Right ventricle myocardium superior (tissue), 1 donor: Measurements from ENCODE around the gene DPM2. TPM values are rescaled to one million over a fixed set of nuclear protein-coding genes. Genes with fewer than 3 reads are reported as not detected.

Source experiments
- ATAC-seq: fragments of 200-7000 bp; cut with Tn5 transposase; one replicate; pipeline ENCODE4 v1.9.1; 2020; ENCODE audit warnings: mild to moderate bottlenecking; ENCODE audit not compliant: poor library complexity
- DNase-seq: peaks from one replicate; pipeline ENCODE4 v3.0.0-alpha.2; 2020
- intact Hi-C: fragments of 100-400 bp; cut with DNase I; formaldehyde crosslinking; loops from one replicate; pipeline ENCODE4 v1.11.2; 2022
- long read RNA-seq: library from polyadenylated mRNA; unstranded; transcript quantifications from one replicate; pipeline ENCODE4 v2.0.0, GENCODE V29; 2021
- total RNA-seq: library from RNA; stranded (reverse); fragmentation: NEBNext Ultra II Directional; extraction: Animal tissue kit (Norgen Biotek cat#: 25700); gene quantifications from one replicate; pipeline ENCODE4 v1.2.1, GENCODE V29; 2021
- donor health status: DM: no; HTN: yes; CAD: no; lungs with severe emphysema.

The DPM2 gene, protein sequence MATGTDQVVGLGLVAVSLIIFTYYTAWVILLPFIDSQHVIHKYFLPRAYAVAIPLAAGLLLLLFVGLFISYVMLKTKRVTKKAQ
- total RNA-seq = 9.9 TPM
- long read RNA-seq, transcript DPM2-205 (3 exons, 1,662 nt) = minor isoform, 11 of 32 reads
- long read RNA-seq, transcript DPM2-201 (4 exons, 1,542 nt) = major isoform, 13 of 32 reads
- long read RNA-seq, partial matches to known transcripts = 5 of 32 reads
- long read RNA-seq, other reads (novel, unspliced or antisense) = 3 of 32 reads

DNA sequence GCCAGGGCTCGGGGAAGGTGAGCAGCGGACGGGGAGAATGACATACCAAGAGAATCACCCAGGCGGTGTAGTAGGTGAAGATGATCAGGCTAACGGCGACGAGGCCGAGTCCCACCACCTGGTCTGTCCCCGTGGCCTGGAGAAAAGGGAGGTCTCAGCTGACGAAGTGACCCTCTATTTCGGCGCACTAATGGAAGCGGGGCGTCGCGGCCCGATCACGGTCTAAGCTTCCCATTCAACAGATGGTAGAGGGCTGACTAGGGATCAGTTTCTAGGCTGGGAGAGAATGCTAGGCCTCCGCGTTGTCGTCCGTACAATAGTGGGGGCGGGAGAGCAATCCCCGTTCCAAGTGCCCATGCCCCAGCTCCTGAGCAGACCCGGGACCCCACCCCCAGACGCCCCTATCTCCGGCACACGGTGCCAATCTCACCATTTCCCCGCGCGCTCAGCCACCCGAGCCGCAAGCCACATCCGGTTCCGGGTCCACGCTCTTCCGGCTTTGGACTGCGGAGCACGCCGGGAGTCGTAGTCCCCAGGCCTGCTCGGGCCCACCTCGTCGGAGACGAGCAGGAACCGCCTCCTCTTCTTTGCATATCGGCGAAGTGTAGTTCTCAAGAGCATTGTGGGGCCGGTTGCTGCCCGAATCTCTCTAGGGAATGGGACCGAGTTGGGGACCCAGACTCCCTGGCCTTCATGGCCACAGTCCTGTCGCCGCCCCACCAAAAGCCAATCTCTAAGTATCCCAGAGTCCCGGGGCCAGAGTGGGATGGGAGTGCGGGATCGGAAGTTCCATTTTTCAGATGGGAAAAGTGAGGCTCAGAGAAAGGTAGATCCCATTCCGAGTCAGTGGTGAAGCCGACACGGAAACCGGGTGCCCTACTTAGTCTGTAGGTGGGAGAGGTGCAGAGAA lies at the start of gene DPM2:
TSS of gene DPM2 (minus strand) at position 467 of the 910 bp plus-strand sequence. CDS start at position 433, 34 bp downstream.
- intact Hi-C loops = no loop called here
- DNase-seq = peak; percentile 89

DNA sequence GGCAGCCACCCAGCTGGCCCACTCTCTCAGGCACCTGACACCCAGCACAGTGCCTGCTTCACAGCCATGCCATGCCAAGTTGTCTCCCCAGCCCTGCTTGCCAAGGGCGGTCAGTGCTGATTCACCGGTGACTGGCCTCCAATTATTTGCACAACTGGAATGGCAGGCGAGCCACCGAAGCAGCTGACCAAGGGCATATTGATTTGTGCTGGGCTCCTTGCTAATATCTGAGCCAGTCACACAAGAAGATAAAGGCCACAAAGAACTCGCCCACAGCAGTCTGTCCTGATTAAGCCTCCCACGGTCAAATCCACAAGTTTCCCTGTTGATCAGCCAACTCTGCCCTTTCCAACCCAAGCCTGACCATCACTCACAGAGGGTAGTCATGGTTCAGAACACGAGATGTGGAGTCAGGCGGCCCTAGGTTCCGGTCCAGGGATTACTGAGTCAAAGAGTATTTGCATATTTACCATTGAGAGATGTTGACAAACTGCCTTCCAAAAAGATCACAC lies 49.5 kb upstream of the DPM2 start:
- ATAC-seq (peak; percentile 76), DNase-seq (no peak)
- intact Hi-C loops = no loop called here

More for the DNA sequence above, at the start of gene DPM2:
- ATAC-seq = peak; percentile 93

DNA sequence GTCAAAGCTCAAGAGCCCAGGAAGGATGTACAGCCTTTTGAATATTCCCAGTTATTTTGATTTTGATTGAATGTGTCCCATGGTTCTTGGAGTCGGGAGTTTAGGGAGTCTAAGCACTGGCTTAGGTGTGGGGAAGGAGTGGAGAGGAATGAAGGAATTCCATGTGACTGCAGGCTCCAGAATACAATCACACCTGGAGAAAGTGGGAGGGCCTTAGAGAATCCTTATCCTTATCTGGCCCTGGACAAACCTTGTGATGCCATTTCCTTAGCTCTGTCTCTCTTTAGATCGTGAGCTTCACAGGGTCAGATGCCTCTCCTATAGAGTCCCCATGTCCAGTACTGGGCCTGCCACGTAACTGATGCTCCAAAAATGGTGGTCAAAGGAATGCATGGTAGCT lies 47.4 kb upstream of the DPM2 start:
- no peak for DNase-seq
- ATAC-seq = no peak
- intact Hi-C loops = no loop called here

DNA sequence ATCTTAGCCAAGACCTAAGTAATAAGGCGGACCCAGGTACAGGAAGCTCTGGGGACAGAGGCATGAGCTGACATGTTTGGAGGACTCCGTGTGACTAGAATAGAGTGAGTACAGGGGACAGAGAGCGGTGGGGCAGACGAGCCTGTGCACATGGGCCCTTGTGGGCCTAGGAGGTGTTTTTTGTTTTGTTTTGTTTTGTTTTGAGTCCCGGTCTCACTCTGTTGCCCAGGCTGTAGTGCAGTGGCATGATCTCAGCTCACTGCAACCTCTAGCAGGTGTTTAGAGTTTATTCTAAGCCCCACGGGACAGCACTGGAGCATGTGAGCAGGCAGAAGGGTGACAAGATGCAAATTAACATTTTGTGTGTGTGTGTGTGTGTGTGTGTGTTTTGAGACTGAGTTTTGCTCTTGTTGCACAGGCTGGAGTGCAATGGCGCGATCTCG lies 46.2 kb upstream of the DPM2 start:
- ATAC-seq = no peak
- intact Hi-C loops = no loop called here
- peak; percentile 19 for DNase-seq

DNA sequence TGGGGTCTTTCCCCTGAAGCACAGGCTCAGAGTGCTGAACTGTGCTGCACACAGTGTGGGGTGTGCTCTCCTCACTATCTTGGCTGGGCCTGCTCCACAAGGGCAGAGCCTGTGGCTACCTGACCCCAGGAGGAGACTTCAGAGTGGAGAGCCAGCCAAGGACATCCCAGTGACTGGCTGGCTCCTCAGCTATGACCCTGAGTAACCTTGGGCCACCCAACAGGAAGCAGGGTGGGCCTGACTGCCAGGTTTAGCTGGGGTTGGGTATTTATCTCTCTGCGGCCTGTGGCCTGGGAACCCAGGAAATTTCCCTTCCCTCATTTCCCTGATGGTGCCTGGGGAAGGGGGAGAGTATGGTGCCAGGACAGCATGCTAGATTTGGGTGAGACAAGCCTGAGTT lies 45.3 kb upstream of the DPM2 start:
- intact Hi-C loops = no loop called here
- ATAC-seq (no peak), DNase-seq (peak; percentile 9)

DNA sequence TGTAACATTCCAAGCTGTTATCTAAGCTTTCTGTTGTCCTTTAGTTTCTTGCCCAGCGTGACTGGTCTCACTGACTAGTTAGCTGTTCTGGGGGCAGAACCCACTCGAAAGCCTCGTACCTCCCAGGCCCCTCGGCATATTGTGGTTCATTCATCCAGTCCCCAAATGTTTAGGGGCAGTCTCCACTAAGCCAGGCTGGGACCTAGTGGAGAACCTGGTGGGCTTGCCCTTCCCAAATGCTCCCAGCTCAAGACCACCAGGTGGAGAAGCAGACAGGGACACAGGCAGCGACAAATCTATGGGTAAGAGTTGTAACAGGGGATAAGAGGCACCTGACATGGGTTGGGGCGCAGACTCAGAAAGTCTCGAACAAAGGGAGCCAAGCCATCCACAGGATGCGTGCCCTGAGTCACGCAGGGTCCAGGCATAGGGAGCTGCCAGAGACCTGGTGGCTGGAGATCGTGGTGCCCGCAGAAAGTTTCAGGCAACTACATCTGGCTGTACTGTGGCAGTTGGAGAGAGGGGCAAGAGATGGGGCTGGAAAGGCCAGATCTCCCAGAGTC lies 44.0 kb upstream of the DPM2 start:
- ATAC-seq = no peak
- intact Hi-C loops = no loop called here
- no peak for DNase-seq

DNA sequence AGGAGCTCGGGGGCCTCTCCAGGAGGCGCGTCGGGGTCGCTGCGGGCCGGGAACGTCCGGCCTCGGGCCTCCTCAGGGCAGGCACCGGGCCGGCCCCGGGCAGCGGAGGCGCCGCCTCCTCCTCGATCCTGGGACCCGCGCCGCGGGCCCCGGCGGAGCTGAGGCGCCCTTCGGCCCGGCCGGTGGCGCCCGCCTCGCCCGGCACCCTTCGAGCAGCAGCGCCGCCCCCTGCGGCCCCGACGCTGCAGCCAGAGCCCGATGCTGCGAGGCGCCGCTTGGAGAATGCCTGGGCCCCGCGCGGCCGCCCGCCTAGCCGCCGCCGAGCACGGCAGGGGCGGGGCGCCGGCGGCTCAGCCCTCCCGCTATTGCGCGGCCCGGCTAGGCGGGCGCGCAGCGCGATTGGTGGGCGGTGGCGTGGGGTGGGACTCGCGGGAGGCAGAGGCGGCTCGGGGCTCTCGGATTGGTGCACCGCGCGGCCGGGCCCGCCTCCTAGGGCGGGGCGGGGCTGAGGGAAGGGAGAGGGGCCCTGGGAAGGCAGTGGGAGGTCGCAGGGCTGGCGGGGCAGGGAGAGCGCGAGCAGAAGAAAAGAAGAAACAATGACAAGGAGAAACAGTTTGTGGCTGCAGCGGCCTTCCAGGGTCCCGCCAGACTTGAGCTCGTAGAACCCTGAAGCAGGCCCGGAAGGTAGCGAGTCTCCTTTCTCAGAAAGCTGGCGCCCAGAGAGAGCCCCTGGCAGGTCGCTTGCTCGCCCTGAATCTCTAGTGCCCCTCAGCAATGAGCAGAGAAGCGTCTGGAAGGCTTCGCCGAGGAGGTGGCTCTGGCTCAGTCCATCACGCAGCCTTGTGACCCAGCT lies 43.3 kb upstream of the DPM2 start, which contains the start of gene EEIG1:
TSS of gene EEIG1 (minus strand) at position 284 of the 853 bp plus-strand sequence. CDS start 852 bp downstream, outside the sequence.
- intact Hi-C loops = no loop called here

DNA sequence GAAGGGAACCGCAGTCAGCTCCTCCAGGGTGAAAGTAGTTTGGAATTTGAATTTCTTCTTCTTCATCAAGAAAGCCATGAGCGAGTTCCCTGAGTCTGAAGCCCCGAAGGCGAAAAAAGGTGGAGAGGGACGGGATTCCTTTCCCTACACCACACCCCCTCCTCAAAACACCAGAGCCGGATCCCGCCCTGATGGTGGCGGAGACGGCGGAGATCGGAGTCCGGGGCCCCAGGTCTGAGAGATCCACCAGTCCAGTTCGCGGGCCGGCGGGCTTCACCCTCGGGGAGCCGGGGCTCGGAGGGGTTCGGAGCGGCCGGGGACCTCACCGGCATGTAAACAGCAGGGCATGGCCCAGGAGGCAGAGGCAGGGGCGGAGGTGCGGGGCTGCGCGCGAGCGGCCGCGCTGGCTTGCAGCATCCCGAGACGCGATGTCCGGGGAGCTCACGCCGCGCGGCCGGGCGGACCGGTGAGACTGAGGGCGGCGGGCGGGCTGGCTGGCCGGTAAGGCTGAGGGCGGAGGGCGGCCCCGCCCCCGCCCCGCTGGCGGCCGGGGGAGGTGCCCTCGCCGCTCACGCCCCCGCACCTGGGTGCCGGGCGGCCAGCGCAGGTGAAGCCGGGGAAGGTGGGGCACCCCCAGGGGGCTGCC lies 42.5 kb upstream of the DPM2 start:
- intact Hi-C loops = no loop called here
- DNase-seq (peak; percentile 57), ATAC-seq (peak; percentile 14)

More for the DNA sequence above, 43.3 kb upstream of the DPM2 start, which contains the start of gene EEIG1:
- peak; percentile 97 for DNase-seq
- peak; percentile 94 for ATAC-seq

DNA sequence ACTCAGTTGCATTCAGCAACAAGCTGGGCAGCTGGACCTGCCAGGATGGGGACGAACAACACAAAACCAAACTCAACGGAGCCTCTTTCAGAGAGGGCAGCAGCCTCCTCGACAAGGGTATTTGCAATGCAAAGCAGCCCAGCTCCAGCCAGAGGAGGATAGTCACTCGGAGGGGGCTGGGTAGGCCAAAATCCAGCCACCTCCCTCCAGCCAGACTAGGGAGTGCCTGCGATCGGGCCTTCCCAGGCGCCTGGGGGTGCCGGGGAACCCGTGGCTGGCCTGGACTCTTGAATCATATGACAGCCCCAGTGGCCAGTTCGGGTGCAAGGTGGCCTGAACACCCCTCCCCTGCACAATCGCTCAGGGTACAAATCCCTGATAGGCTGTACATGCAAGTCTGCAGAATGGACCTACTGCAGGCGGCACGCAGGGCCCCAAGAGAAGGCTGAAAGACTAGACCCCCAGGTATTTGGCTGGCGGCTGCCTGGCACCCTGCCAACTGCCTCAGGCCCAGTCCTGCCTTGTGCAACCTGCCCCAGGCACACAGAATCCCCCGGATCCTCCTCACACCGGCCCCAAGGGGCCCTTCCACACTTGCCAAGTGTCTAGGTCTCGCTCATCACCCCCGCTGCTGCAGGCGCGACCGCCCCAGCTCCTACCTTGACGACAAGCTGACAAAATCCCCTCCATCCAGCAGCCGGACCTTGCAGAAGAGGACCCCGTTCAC lies 41.8 kb upstream of the DPM2 start:
- intact Hi-C loops = no loop called here
- peak; percentile 16 for ATAC-seq
- peak; percentile 67 for DNase-seq

DNA sequence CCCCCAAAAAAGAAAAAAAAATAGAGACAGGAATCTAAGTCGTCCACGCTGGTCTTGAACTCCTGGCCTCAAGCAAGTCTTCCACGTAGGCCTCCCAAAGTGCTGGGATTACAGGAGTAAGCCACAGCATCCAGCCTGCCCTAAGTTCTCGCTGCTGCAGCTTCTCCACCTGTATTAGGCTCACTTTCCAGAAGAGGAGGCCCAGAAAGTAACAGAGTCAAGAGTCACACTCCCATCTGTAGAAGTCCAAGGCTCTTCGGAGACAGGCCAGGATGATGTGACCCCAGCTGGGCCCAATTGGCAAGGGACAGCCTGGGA lies 41.3 kb upstream of the DPM2 start:
- intact Hi-C loops = no loop called here
- no peak for ATAC-seq
- DNase-seq = no peak

DNA sequence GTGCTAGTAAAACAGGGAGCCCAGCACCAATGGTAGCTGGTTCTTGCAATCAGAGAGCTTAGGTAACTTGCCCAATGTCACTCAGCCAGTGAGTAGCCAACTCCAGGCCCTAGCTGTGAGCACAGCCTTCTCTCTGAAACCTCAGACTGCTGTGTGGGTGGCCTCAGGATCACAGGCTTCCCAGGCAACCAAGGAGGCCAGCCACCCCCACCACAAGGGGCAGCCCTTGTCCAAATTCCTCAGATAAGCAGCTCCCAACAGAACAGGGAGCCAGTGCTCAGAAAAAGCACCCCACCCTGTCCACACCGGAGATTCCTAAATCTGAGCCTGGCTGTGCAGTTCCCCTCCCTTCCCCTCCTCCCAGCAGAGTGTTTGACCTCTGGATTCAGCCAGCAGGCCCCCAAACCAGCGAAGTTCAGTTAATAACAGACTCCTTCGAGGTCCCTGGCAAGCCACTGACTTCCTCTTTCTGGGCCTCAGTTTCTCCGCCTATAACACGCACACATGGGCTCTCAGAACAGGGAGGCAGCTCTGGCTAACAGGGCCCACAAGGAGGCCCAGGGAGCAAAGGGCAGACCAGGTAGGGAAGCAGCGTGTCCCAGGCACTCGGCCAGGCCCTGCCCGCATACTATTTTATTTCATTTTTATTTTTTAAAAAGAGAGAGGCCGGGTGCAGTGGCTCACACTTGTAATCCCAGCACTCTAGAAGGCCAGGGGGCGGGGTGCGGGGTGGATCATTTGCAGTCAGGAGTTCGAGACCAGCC lies 40.4 kb upstream of the DPM2 start:
- ATAC-seq (peak; percentile 27), DNase-seq (peak; percentile 77)
- intact Hi-C loops = no loop called here

DNA sequence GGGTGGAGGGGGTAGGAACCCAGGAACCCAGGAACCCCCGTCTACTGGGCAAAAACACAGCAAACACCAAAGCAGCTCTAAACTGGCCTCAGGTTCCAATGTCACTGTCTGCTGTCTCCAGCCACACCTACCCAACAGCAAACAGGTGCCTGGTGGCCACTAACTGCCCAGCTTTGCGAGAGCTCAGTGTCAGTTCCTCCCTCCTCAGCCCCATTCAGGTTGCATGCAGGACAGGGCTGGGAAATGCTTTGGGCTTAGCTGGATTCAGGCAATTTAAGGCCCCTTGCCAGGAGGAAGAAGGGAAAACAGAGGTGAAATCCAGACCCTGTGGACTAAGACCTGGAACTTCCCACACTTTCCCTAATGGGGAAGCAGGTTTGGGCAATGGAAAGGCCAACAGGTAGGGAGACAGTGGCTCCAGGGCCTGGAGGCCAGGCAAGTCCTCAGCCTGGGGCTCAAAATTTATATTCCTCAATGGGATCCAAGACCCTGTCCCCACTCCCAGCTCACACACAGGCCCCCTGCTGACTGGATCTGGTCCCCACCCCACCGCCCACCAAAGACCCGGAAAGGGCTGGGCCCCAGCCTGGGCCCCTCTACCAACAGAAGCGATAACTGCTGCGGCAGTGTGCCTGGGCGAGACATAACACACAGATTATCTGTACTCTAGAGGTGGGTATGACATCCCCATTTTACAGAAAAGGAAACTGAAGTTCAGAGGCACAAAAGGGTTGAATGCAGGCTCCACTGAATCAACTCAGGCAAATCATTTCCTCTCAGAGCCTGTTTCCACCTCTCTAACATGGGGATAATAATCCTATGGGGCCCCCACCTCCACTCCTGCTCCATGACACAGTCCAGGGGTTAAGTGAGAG lies 39.6 kb upstream of the DPM2 start:
- no peak for ATAC-seq
- intact Hi-C loops = no loop called here
- DNase-seq = peak; percentile 42

DNA sequence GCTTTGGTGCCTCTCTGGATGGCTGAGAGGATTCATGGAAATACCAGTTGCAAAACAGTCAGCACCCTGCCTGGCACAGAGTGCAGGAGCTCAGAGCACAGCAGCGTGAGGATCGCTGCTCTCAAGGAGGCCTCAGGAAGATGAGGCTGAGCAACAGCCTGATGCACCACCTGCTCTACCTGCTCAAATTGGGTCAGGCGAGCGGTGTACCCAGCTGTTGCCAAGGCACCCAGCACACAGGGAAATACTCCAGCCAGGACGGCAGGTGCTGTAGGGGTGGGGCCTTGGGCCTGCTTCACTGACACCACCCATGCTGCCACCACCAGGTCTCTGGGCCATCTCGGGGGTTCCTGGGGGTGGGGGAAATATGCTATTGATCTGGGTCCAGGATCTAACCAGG lies 38.8 kb upstream of the DPM2 start:
- intact Hi-C loops = no loop called here
- DNase-seq = peak; percentile 27
- ATAC-seq = no peak

DNA sequence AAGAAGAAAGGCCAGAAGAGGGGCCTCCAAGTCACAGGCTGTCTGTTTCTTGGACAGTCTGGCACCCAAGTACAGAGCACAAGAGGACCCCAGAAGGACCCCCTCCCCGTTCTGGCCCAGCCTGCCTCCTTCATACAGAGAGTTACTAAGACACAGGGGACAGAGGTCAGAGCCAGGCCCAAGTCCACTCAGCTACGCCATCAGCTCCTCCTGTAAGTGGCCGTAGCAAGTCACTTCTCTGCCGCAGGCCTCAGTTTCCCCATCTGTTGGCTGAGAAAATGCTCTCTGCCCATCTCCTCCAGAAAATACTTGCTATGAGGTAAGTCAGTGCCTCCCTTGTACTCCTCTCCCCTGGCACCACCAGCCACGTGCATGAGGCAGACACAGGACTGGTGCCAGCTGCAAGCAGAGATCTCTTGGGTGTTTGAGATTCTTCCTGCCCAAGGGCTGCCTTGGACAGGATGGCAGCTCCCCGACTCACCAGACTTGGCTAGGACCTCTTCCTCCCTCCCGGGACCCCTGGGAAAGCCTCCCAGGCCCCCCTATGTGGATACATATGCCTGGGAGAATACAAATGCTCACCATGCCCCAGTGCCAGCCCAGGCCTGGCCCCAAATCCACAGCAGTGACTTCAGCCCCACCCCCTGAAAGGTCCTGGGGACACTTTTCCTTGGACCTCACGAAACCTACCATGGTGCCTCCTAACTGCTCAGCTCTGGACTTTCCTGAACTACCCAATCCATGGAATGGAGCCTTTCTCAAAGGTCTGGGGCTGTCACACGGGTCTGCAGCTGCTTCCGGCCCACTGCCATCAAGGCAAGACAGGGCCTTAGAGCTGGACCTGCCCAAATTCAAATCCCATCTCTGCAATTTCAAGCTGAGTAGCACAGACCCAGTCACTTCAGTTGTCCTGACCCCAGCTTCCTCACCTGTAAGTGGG lies 38.0 kb upstream of the DPM2 start:
- ATAC-seq (no peak), DNase-seq (peak; percentile 57)
- intact Hi-C loops = no loop called here

DNA sequence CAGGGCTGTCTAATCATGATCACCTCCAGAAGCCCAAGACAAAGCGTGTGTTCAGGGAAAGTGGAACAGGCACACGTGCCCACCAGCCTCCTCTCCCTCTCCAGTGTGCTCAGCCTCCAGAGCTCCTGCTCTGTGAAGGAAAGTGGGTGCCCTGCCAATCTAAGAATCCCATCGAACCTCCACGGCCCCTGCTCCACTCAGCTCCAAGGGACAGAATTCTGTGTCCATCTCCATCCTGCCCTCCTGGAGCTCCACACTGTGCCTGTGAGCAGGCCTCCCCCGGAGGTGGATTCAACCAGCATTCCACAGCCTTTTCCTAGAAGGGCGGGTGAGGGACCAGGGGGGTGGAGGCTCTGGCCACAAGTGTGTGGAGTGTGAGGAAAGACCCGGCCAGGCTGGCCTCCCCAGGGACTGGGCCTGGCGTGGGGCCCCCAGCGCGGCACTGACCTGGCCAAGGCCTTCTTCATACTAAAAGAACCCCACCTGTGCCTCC lies 37.2 kb upstream of the DPM2 start:
- intact Hi-C loops = no loop called here
- DNase-seq (peak; percentile 67), ATAC-seq (no peak)
